BJ (cell line): ENCODE data around the gene PMEPA1. TPM values are rescaled to one million over a fixed set of nuclear protein-coding genes. Genes with fewer than 3 reads are reported as not detected.

Experiments used
- CTCF ChIA-PET: fragments of 350-600 bp; formaldehyde crosslinking; extraction: SDS; loops from one replicate; lab custom pipeline; 2021; ENCODE audit warnings: antibody characterized with exemption, inconsistent platforms; lab: Yijun Ruan, JAX
- POLR2A ChIA-PET: fragments of 300-600 bp; sonication (Branson Sonifier 250); formaldehyde crosslinking; extraction: SDS; loops from one replicate; lab custom pipeline; 2021; ENCODE audit warnings: antibody characterized with exemption; lab: Charles Lee
- DNase-seq: peaks from one replicate; pipeline ENCODE4 v3.0.0-alpha.2; 2011; ENCODE audit warnings: low read depth
- H3K27me3 ChIP-seq: 2 replicates; pipeline ENCODE4 v1.6.0; 2011; ENCODE audit warnings: low read length; ENCODE audit not compliant: control insufficient read depth, insufficient read depth
- H3K36me3 ChIP-seq: 2 replicates; pipeline ENCODE4 v1.5.1; 2011; ENCODE audit warnings: low read length; ENCODE audit not compliant: control insufficient read depth, insufficient read depth
- H3K4me3 ChIP-seq: 2 replicates; pipeline ENCODE4 v1.5.1; 2011; ENCODE audit warnings: low read depth, mild to moderate bottlenecking, control low read depth, low read length
- CTCF ChIP-seq: IDR thresholded peaks from 2 replicates; pipeline ENCODE4 v1.5.1; 2011; ENCODE audit warnings: low read depth, mild to moderate bottlenecking, control low read depth, inconsistent platforms, low read length, moderate library complexity; ENCODE audit not compliant: insufficient read depth
- polyA plus RNA-seq: library from polyadenylated mRNA; depleted of rRNA; stranded (reverse); fragments of >200 nt; gene quantifications from 2 replicates; pipeline ENCODE4 v1.2.3, GENCODE V29; 2011

Gene PMEPA1
- polyA plus RNA-seq, 1 experiment: 5.0 TPM

DNA sequence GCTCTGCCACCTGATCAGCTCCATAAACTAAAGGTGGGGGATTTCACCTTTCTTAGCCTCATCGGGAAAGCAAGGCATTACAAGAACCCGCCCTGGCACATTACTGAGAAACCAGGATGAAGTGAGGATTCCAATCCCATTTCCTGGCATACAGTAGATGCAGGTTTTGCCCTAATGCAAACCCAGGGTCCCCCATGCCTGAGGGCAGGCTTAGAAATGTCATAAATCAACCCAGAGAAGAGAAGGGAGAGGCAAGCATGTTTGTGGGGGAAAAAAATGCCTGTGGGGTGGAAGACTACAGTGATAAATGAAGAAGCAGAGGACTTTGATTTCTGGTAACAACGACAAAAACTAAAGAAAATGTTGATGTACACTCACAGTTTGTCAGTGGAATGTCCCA lies 18.0 kb upstream of the PMEPA1 start:
- Histone ChIP-seq H3K27me3 (peaks cover 37% of the 10 kb centered on the region), H3K36me3 (no peaks in the 10 kb centered on the region), H3K4me3 (no peak overlapping the region)
- no peak for TF ChIP-seq CTCF
- DNase-seq: no peak
- ChIA-PET POLR2A (no interaction called here), CTCF (no interaction called here)

DNA sequence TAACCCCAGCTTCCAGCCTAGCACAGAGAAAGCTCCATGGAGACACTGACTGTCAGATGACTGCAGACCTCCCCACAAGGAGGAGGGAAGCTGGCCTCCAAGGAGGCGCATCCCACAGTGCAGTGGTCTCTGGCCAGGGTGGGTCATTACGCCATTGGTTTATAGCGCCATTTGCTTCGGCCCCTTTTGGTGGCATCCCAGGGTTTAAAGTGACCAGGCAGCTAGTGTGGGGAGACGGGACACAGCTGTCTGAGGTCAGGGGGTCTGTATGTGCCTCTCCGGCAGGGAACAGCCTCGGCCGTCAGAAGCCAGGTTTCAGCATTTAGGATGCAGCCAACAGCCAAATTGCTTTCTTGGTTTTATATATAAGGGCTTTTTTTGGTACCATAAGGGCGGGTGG lies 15.8 kb upstream of the PMEPA1 start:
- peaks cover 35% of the 10 kb centered on the region for H3K27me3 ChIP-seq
- TF ChIP-seq CTCF: no peak
- ChIA-PET POLR2A (no interaction called here), CTCF (no interaction called here)
- H3K36me3 ChIP-seq: no peaks in the 10 kb centered on the region
- H3K4me3 ChIP-seq: no peak overlapping the region
- no peak for DNase-seq

GRCh38 chr20:57724610-57725405 lies 15.0 kb upstream of the PMEPA1 start:
- CTCF ChIA-PET: no interaction called here

DNA sequence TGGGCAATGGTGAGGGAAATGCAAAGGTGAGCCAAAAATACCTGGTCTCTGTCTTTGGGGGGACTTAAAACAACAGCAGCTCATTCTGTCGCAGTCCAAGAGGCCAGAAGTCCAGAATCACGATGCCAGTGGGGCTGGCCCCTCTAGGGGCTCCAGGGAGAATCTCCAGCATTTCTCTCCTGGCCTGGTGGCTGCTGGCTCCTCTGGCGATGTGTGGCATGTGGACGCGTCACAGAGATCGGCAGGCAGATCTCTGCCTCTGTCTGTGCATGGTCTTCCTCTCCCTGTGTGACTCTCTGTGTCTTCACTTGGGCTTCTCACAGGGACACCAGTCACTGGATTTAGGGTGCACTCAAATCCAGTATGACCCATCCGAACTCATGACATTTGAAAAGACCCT lies 14.0 kb upstream of the PMEPA1 start:
- no peak for TF ChIP-seq CTCF
- Histone ChIP-seq H3K27me3 (peaks cover 20% of the 10 kb centered on the region), H3K4me3 (no peak overlapping the region), H3K36me3 (no peaks in the 10 kb centered on the region)
- ChIA-PET CTCF (no interaction called here), POLR2A (no interaction called here)
- no peak for DNase-seq

More at GRCh38 chr20:57724610-57725405, 15.0 kb upstream of the PMEPA1 start:
- TF ChIP-seq CTCF: no peak
- no peaks in the 10 kb centered on the region for H3K36me3 ChIP-seq
- no peak for DNase-seq
- H3K27me3 ChIP-seq: peaks cover 28% of the 10 kb centered on the region
- POLR2A ChIA-PET: no interaction called here
- H3K4me3 ChIP-seq: no peak overlapping the region

DNA sequence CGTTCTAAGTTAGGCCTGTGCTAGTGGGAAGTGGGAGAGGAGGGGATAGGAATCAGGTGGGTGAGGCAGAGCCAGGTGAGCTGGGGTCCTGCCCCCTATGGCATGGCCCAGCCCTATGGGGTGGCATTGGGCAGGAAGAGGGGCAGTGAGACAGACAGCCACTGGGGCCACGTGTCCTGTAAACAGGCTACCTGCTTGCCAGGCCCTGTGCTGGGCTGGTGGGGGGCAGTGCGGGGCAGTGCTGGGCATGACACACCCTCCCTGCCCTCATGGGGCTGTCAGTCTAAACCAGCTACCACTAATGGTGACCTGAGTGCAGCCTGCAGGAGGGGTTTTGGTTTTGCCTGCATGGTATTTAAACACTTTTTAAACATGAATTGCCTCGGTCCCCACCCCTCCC lies 10.1 kb upstream of the PMEPA1 start:
- Histone ChIP-seq H3K36me3 (no peaks in the 10 kb centered on the region), H3K27me3 (peaks cover 4% of the 10 kb centered on the region), H3K4me3 (no peak overlapping the region)
- ChIA-PET CTCF (interaction anchor here (1.1 kb wide), 1 partner anchor 367 kb away, joined by 3 read pairs; no protein-coding TSS in a partner anchor), POLR2A (no interaction called here)
- DNase-seq: no peak
- TF ChIP-seq CTCF: no peak
